Testis (tissue), 3 donors: Measurements from ENCODE around the gene NRP2. TPM values are rescaled to one million over a fixed set of nuclear protein-coding genes. Genes with fewer than 3 reads are reported as not detected.
A peak's percentile ranks its signal among the peaks of the same experiment; 100 is the strongest.

Experiments used
- DNase-seq: peaks from one replicate; pipeline ENCODE4 v3.0.0-alpha.2; 2019
- H3K27ac ChIP-seq, 2 donors: fragments of 200-600 bp; sonication (generic); one replicate each; pipeline ENCODE4 v1.5.1; 2019
- H3K27me3 ChIP-seq: fragments of 200-600 bp; sonication (generic); one replicate; pipeline ENCODE4 v1.5.1; 2019
- H3K36me3 ChIP-seq: fragments of 200-600 bp; sonication (generic); one replicate; pipeline ENCODE4 v1.5.1; 2017; ENCODE audit warnings: low read depth; ENCODE audit errors: missing control alignments
- H3K4me1 ChIP-seq: fragments of 200-600 bp; sonication (generic); one replicate; pipeline ENCODE4 v1.5.1; 2019
- H3K4me3 ChIP-seq, 2 donors: fragments of 200-600 bp; sonication (generic); one replicate each; pipeline ENCODE4 v1.5.1; 2017 to 2019
- H3K9me3 ChIP-seq: fragments of 200-600 bp; sonication (generic); one replicate; pipeline ENCODE4 v1.5.1; 2017
- CTCF ChIP-seq, 3 experiments: fragments of 450-650 bp in 2 of 3; fragments of 200-600 bp in 1 of 3; sonication (generic) in 1 of 3; IDR thresholded peaks; one replicate each; pipeline ENCODE4 v1.5.1; 2016 to 2019; ENCODE audit warnings: antibody characterized with exemption in 3 of 3, mild to moderate bottlenecking in 2 of 3, moderate library complexity in 1 of 3
- POLR2A ChIP-seq: fragments of 450-650 bp; IDR thresholded peaks from one replicate; pipeline ENCODE4 v1.6.1; 2017; ENCODE audit warnings: antibody characterized with exemption, mild to moderate bottlenecking, moderate library complexity
- WGBS, 2 donors: methylation state at CpG; one replicate each; pipeline ENCODE4 v1.1.5; 2018; 5-methylcytosine and 5-hydroxymethylcytosine counted together
- intact Hi-C: fragments of 100-400 bp; cut with DNase I; formaldehyde crosslinking; loops from one replicate; pipeline ENCODE4 v1.15.1; 2023; ENCODE audit warnings: low total_unique reads
- polyA plus RNA-seq: library from polyadenylated mRNA; stranded (reverse); fragments of 350-450 nt; fragmentation: Illumina TruSeq; extraction: RNeasy Lipid Tissue Mini Kit (QIAGEN cat#74804); gene quantifications from one replicate; pipeline ENCODE4 v1.2.3, GENCODE V29; 2014; ENCODE audit warnings: low read depth, low replicate concordance; ENCODE audit not compliant: insufficient read depth
- total RNA-seq, 2 donors: library from RNA; depleted of rRNA; stranded (reverse); fragments of >200 nt; gene quantifications; one replicate each; pipeline ENCODE4 v1.2.3, GENCODE V29; 2016

The NRP2 gene
- total and polyA plus RNA-seq, 3 donors from 2014 or later, result 6.3 to 10.6 (median 6.3) TPM

- H3K36me3 ChIP-seq, result no peaks in the 10 kb centered on the region
- no peak for DNase-seq
- H3K4me1 ChIP-seq, result no peaks in the 10 kb centered on the region
- intact Hi-C loops, result no loop called here
- H3K4me3 ChIP-seq, result no peak overlapping the region
- 89 to 91% methylated on average over 4 of the region's 4 CpGs for WGBS, 2 donors
- TF ChIP-seq CTCF (IDR thresholded peaks at IDR 0.05) (no peak), POLR2A (no peak)
- H3K27me3 ChIP-seq, result no peaks in the 10 kb centered on the region
- no peaks in the 10 kb centered on the region for H3K9me3 ChIP-seq
- no peak overlapping the region for H3K27ac ChIP-seq
These were observed 37.5 kb downstream of the NRP2 start for GRCh38 chr2:205719847-205720246.

- TF ChIP-seq POLR2A (no peak), CTCF (IDR thresholded peaks at IDR 0.05) (no peak)
- no peaks in the 10 kb centered on the region for H3K27me3 ChIP-seq
- H3K4me3 ChIP-seq, result no peak overlapping the region
- DNase-seq, result no peak
- H3K27ac ChIP-seq, result no peak overlapping the region
- no peaks in the 10 kb centered on the region for H3K9me3 ChIP-seq
- no peaks in the 10 kb centered on the region for H3K4me1 ChIP-seq
- 65 to 76% methylated on average over 7 of the region's 7 CpGs for WGBS, 2 donors
- intact Hi-C loops, result no loop called here
- no peaks in the 10 kb centered on the region for H3K36me3 ChIP-seq
These were observed 38.2 kb downstream of the NRP2 start for GRCh38 chr2:205720451-205720902.

- Histone ChIP-seq H3K36me3 (no peaks in the 10 kb centered on the region), H3K4me1 (no peaks in the 10 kb centered on the region), H3K4me3 (no peak overlapping the region), H3K9me3 (no peaks in the 10 kb centered on the region), H3K27me3 (no peaks in the 10 kb centered on the region), H3K27ac (no peak overlapping the region)
- WGBS, 2 donors, result 65 to 68% methylated on average over 8 of the region's 8 CpGs
- intact Hi-C loops, result no loop called here
- DNase-seq, result no peak
- TF ChIP-seq POLR2A (no peak), CTCF (IDR thresholded peaks at IDR 0.05) (peak in 1 of 3 experiments; percentile 8)
These were observed 38.8 kb downstream of the NRP2 start for GRCh38 chr2:205721057-205721449.

GRCh38 chr2:205722283-205722918 is 40.1 kb downstream of the NRP2 start:
- no peak overlapping the region for H3K27ac ChIP-seq
- no peak overlapping the region for H3K4me3 ChIP-seq
- H3K9me3 ChIP-seq, result no peaks in the 10 kb centered on the region
- TF ChIP-seq CTCF (IDR thresholded peaks at IDR 0.05) (no peak), POLR2A (no peak)
- DNase-seq, result no peak
- no peaks in the 10 kb centered on the region for H3K4me1 ChIP-seq
- H3K36me3 ChIP-seq, result no peaks in the 10 kb centered on the region
- no peaks in the 10 kb centered on the region for H3K27me3 ChIP-seq
- WGBS, 2 donors, result 71 to 88% methylated on average over 4 of the region's 4 CpGs
- intact Hi-C loops, result no loop called here

- no peak for TF ChIP-seq CTCF (IDR thresholded peaks at IDR 0.05)
- no peak for TF ChIP-seq POLR2A
- Histone ChIP-seq H3K27ac (no peak overlapping the region), H3K36me3 (no peaks in the 10 kb centered on the region)
These were observed 40.9 kb downstream of the NRP2 start for GRCh38 chr2:205723179-205723578.

More at GRCh38 chr2:205723179-205723578, 40.9 kb downstream of the NRP2 start:
- no peak overlapping the region for H3K4me3 ChIP-seq
- DNase-seq, result no peak
- H3K9me3 ChIP-seq, result no peaks in the 10 kb centered on the region
- no peaks in the 10 kb centered on the region for H3K27me3 ChIP-seq
- no peaks in the 10 kb centered on the region for H3K4me1 ChIP-seq
- intact Hi-C loops, result no loop called here
- WGBS, 2 donors, result 93 to 96% methylated on average over 2 of the region's 2 CpGs
